HG03139 (cell line): Measurements from ENCODE around the gene DCAF5.

Source experiments
- ATAC-seq: cut with Tn5 transposase; IDR thresholded peaks from one replicate; pipeline ENCODE4 v1.9.1; 2021; ENCODE audit not compliant: unreplicated experiment

The DCAF5 gene

DNA sequence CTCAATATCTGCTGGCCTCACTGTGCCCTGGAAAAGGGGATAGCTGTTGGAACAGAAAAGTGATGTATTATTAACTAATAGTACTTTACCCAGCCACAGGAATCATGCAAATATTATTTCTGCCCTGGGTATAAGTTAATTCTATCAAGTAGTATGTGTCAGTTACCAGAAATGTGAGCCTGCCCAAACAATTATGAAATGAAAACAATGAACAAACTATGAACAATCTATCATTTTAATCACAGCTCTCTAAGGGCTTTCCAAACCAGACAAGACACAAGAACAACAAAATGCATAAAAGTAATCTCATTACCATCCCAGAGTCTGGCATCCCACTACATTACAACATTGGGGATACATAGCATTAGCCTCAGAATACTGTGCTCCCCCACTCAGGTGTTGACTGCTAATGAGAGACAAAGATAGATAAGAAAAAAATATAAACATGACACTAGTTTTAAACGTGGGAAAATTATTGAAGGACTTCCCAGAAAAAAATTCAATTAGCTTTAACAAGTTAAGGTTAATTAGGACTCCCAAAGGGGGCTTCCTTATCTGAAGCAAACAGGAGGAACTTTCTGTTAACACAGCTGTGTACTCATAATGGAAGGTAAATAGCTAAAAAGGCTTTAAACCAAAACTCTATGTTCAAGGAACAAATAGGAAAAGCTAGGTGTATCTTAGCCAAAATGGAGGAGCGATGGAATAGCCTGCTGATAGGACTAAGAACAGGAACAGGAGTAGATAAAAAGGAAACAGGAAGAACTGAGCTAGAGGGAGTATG lies 3.3 kb downstream of the DCAF5 start:
- ATAC-seq, result no peak

DNA sequence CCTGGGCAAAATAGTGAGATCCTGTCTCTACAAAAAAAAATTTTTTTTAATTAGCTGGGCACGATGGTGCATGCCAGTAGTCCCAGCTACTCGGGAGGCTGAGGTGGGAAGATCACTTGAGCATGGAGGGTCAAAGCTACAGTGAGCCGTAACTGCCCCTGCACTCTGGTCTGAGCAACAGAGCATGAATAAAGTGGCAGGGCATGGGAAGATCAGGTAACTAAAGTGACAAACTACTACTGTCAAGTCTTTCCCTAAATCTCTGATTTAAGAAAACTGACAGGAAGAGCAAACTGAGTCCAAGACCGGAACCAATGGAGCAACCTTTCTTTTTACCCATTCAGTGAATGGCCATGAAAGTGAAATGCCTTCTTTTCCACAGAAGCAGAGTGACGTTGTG lies 10.8 kb downstream of the DCAF5 start:
- no peak for ATAC-seq

DNA sequence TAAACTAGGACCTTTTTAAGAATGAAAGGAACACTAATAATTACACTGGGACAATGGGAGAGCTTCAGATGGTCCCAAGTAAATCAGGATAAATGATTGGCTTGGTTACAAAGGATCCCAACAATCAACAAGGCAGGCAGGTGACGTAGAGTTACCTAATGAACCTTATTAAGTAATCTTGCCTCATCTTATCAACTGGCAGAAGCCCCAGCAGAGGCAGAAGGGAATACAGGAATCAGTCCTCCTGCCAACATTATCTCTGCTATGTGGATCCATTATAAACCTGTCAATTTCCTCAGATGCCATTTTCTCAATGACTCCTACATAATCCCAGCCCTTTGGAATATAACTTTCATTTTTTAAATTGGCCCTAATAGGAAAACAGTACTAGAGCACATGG lies 11.4 kb downstream of the DCAF5 start:
- ATAC-seq, result no peak

DNA sequence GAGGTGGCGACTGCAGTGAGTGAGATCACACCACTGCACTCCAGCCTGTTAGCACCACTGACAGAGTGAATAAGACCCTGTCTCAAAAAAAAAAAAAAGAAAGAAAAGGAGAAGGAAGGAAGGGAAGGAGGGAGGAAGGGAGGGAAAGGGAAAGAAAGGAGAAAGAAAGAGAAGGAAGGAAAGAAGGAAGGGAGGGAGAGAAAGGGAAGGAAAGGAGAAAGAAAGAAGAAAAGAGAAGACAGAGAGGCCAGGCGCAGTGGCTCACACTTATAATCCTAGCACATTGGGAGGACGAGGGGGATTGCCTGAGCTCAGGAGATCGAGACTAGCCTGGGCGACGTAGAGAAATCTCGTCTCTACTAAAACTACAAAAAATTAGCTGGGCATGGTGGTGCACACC lies 13.2 kb downstream of the DCAF5 start:
- ATAC-seq, result no peak

DNA sequence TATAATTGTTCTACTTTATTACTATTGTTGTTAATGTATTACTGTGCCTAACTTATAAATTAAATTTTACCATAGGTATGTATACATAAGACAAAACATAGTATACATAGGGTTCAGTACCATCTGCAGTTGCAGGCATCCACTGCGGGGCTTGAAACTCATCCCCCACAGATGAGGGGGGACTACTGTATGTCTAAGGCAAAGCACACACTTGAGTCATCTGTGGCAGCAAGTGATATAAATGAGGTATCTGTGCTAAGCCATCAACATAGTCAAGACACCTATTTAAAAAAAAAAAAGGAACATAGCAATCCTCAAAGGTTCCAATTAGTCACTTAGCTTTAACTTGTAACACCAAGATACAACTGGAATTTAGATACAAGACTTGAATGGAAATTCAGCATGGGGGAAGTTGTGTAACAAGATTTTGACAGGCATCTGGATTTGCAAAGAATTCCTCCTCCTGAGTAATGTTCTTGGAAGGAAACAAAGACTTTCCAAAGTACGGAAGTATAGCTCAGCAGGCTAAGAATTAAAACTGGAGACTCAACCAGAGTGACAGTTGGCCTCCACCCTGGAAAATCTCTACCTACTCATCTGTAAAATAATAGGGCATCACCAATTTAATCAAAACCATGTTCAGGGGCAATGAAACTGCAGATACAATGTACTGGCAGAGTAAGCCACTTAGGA lies 14.9 kb downstream of the DCAF5 start:
- no peak for ATAC-seq

DNA sequence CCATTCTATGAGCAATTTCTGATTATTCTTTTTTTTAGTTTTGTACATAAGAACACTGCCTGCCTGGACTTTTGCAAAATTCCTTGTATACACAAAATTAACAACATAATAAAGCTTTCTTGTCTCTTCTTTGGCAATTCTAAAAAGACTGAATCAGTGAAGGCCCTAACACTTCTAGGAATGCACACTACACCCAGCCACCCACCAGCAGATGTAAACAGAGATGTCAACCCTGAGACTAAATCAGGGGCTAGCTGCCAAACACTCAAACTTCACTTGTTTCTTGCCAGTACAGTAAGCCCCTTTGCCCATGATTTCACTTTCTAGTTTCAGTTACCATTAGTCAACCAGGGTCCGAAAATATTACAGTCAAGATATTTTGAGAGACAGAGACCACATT lies 15.5 kb downstream of the DCAF5 start:
- no peak for ATAC-seq

DNA sequence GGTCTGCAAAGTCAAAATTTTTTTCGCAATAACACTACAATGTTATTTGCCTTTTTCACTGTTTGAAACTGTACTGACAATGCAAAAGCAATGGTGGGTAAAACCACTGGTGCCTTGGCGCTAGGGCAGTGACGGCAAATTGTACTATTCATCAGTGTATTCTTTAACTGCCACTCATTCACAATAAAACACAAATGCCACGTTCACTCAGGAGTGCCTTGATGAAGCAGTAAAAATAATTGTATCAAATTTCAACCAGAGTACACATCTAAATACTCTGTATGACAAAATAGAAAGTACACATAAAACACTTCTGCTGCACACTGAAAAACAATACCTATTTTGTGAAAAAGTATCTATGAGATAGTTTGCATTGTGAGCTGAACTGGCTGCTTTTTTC lies 17.8 kb downstream of the DCAF5 start:
- no peak for ATAC-seq

DNA sequence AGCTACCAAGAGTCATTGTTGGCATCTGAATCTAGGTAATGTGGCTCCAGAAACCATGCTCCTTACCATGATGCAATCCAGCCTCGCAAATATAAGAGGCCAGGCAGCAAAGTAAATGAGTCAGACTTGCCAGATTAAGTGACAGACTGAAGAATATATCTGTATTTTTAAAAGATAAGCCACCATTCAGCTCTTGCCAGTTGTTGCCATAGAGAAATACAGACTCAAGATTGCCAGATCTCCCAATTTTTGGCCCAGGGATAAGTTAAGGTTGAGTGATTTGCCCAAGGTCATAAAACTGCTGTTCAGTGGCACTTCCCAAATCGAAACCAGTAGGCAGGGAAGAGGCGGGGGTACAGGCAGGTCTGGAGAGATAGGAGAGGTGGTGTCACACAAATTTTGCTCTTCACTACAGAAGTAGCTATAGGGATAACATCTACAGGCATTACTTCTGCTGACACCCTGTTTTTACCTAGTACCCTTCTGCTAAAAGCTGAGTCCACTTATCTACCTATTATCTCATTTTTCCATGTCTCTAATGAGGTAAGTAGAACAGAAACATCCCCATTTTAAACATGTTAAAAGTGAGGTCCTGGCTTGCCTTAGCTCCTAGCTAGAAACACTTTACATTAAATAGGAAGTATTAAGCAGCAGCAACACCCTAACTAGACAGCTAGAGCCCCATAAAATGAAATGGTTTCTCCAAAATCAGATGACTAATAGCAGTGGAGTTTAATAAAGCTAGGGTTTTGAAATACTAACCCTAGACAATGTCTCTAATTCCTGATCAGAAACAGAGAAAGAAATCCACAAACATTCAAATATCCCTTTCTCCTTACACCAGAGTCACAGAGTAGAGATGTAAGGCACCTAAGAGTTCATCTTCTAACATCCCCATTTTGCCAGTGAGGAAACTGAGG lies 19.5 kb downstream of the DCAF5 start:
- no peak for ATAC-seq

DNA sequence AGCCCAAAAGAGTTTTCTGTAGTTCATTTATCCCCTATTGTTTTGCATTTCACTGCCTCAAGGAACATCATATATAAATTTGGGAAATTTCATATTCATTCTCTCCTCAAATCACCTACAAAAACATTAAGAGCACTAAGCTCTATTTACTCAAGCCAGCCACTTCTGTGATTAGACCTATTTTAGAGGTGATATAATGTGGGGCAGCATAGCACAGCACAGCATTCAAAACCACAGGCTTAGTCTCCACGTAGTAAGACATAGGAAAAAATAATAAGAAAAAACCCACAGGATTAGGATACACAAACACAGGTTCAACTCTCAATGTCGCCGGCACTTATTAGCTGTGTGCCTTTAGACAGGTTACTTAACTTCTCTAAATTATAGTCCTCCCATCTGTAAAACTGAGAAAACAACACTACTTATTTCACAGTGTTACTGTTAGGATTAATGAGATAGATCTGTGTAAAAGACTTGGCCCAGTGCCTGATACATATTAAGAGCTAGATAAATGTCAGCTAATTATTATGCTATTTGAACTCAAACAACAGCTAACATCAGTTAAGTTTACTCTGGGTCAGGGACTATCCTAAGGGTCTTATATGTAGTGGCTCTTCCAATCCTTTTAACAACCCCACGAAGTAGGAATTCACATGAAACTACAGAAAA lies 20.3 kb downstream of the DCAF5 start:
- no peak for ATAC-seq

DNA sequence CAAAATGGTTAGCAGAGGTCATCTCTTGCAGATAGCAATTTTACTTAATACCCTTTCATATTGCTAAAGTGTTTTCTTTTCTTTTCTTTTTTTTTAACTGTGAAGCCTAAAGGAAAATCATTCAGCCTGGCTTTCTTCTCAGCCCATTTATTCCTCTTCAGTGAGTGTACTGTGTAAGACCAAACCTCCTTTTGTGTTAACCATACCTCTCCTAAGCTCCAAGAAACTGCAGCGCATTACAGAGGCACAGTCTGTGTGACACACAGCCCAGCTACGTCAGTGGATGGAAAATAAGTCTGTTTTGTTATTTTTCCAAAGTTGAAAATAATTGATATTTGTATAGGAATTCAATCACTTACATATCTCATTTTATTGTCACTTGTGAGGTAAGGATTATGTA lies 21.7 kb downstream of the DCAF5 start:
- no peak for ATAC-seq

DNA sequence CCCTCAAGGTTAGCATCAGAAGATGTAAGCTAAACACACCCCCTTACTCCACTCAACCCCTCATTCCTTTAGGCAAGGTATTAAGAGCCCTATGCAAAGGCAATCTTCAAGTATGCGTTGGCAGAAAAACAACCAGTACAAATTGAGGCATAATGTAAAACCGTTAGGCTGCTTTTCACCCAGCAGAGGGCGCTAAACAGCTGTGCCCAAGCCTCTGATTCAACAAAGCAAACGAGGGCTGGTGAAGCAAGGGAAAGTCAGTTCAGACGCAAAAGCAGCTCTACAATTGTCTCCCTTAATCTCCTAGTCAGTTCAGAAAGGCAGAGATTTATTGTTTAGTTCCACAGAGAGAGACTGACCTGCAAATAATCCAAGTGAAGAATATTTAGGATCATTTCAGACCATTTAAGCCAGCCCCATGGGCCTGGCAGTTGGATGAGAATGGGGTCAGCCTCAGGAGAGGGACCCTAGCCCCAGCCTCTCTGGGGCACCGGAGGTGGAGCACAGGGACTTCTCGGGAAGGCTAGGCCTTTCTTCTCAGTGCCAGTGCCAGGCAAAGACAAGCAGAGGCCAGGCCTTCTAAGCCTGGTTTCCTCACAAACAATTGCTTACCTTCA lies 23.5 kb downstream of the DCAF5 start:
- no peak for ATAC-seq

DNA sequence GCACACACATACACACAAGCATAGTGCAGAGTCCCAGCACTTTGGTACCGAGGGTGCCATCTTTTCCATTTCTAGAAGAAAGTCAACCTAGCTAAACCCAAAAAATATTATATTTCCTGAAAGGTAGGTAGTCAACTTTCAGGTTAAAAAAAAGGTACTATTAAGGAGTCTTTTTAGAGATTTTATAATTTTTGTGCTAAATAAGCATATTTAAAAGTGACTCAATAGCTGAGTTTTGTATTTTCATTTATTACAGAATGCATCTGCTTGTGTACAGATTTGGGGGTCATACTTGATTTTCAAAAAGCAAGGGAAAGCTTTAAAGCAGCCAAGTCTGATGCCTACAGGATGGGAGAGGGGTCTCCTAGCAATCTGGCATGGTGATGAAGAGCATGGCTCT lies 34.6 kb downstream of the DCAF5 start:
- ATAC-seq, result no peak

DNA sequence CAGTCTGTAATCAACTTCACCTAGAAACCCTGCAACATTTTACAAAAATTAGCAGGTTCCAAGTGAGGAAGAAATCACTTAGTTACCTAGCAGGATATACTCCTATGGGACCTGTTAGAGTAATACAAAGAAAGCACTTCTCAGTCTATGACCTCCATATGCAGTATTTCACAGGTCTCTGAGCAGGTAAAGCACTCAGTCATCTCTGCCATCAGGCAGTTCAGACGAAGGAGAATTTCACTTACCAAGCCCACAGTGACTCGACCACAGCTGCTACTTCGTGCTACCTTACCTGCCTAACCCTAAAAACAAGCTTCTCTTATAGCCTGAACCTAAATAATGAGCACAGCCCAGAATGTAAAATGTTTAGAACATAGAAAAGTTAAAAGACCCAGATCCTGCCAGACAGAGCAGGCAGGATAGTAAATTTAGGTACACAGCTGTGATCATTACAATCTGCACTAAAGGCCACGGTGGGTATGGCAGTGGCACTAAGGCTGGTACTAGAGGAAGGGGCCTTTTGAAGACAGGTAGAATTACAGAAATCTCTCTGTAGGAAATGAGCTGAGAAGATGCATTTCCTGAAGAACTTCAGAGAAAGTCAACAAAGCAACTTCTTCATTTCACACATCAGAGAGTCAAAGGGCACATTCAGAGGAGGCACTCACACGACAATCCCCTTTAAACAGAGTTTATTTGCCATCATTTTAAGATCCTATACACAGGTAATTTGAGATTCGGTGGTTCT lies 35.7 kb downstream of the DCAF5 start:
- ATAC-seq, result no peak

DNA sequence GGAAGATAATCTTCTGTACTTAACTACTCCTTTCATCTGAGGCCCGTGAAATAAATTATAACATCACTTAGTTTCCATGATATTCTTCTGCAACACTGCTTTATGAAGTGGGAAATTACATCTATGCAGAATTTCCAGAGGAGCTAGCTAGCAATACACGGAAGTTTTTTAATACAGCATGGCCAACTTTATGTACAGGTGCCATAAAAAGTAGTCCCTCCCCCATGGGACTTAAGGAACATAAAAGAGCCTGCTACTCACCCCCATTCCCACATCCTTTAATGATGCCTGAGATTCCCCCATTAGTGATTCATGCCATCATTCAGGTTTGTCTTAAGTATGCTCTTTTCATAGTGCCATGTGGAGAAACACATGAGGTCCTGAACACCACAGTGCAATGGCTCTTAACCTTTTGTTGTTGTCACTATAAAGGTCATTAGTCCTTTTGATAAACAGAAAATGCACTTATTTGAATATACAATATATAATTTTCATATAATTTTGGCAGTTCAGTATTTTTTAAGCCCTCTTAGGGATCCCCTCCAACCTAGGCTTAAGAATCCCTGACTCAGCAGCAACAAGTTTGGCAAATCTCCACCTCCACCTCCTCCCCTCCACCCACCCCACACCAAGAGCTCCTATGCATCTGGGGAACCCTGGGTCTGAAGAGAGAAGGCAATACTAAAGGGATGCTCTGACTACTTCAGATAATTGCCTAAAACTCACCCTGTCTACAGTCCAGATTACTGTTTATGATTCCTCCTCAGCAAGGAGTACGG lies 37.3 kb downstream of the DCAF5 start:
- no peak for ATAC-seq

DNA sequence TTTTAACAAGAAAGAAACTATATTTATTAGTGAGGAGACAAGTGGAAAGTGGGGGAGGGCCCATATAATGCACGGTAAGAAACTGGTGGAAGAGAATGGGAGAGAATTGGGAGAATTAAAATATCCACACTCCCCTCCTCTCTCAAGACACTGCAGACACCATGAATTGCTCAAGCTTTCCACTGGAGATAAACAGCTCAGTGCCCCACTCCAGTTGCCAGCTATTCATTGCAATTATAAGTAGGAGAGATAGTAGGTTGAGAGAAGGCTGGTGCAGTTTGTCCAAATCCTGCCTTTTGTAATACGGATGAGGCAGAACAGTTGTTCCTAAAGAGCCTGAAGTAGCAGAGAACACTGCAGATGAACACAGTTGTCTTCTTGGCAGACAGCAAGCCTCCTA lies 38.2 kb downstream of the DCAF5 start:
- ATAC-seq, result no peak

DNA sequence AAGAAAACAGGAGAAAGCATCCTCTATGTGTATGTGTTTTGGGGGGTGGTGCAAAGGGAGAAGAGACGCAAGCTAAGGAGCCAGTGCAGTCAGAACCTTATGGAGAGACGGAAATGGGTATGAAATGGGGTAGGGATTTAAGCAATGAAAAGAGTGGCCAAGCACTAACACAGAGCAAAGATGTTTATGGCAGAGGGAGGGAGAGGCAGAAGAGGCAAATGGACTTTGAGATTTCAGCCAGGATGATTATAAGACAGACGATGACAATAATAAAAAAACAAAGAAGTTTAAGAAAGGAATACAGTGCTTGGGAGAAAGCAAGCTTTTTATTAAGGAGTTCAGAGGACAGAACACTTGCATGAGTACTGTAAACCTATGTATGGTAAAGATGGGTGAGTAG lies 44.6 kb downstream of the DCAF5 start:
- ATAC-seq, result no peak

DNA sequence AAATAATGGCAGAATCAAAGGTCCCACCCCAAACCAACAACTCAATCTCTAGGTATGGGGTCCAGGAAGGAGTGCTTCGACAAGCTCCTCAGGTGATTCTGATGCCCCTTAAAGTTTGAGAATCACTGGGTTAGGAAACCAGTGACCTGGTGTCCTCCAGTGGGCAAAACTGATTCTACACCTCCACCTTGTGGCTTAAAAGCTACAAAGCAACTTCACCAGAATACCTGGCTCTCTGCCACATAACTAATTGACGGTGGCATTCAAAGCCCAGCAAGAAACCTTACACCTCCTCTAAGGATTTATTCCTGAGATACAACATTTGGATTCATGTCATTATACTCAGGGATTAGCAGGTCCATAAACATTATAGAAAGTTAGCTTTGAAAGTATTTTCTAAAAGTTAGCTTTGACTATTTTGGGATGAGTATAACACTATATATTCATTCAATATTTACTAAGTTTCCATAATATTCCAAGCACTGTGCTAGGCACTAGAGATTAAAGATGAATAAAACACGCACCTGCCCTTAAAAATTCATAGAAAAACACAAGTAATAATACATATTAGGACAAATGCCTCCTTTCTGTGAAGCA lies 45.4 kb downstream of the DCAF5 start:
- no peak for ATAC-seq

DNA sequence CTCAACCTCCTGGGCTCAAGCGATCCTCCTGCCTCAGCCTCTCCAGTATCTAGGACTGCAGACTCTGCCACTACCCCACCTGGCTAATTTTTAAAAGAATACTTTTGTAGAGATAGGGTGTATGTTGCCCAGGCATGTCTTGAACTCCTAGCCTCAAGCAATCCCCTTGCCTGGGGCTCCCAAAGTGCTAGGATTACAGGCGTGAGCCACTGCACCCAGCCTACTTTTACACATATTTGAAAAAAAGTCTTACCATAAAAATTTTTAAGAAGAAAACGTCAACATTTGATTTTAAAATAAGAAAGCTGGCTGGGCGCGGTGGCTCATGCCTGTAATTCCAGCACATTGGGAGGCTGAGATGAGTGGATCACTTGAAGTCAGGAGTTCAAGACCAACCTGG lies 46.5 kb downstream of the DCAF5 start:
- no peak for ATAC-seq

DNA sequence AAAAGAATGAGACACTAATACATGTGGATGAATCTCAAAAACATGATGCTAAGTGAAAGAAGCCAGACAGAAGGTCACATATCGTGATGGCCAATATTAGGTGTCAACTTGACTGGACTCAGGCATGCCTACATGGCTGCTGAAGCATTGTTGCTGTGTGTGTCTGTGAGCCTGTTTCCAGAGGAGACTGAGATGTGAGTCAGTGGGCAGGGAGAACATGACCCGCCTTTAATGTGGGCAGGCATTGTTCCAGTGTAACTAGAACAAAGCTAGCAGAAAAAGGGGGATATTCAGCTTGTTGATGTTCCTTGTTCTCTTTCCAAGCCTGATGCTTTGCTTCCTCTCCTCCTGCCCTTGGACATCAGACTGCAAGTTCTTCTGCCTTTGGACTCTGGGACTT lies 47.6 kb downstream of the DCAF5 start:
- no peak for ATAC-seq
